ENCODE measurements around the gene ITFG2.

GRCh38 chr12:2842948-2843347, 30.5 kb downstream of the ITFG2 start:
- no peak for TF ChIP-seq CTCF (IDR thresholded peaks at IDR 0.05; ENCODE audit: low read depth, low read length, poor library complexity, severe bottlenecking)
- TF ChIP-seq EZH2phosphoT487 (IDR thresholded peaks at IDR 0.05; ENCODE audit: borderline replicate concordance, low read length), result no peak

Data from DOHH2 (cell line).